Panc1 (cell line): ENCODE measurements around the gene SUDS3. TPM values are rescaled to one million over a fixed set of nuclear protein-coding genes. Genes with fewer than 3 reads are reported as not detected.

Source experiments
- ATAC-seq: fragments of 200-7000 bp; cut with Tn5 transposase; 2 replicates; pipeline ENCODE4 v1.9.1; 2020; ENCODE audit warnings: mild to moderate bottlenecking, moderate library complexity
- BruUV-seq: library from RNA; stranded (reverse); fragments of 400-500 nt; replicated peaks from 2 replicates; lab custom pipeline; 2021; lab: Mats Ljungman, UMichigan
- CTCF ChIA-PET: fragments of 300-600 bp; sonication (Branson Sonifier 250); formaldehyde crosslinking; loops from one replicate; lab custom pipeline; 2022; ENCODE audit warnings: antibody characterized with exemption; lab: Charles Lee
- POLR2A ChIA-PET: fragments of 300-600 bp; sonication (Branson Sonifier 250); formaldehyde crosslinking; loops from one replicate; lab custom pipeline; 2022; ENCODE audit warnings: antibody characterized with exemption; lab: Charles Lee
- DNase-seq: peaks from one replicate; pipeline ENCODE4 v3.0.0-alpha.2; 2010; ENCODE audit warnings: low read depth, low spot score
- H3K27ac ChIP-seq: 2 replicates; pipeline ENCODE4 v1.5.1; 2011; ENCODE audit warnings: mild to moderate bottlenecking, low read length, inconsistent platforms
- H3K27me3 ChIP-seq: fragments of 200-500 bp; sonication (Bioruptor generic); 2 replicates; pipeline ENCODE4 v1.6.0; 2014; ENCODE audit warnings: low read length, inconsistent platforms; ENCODE audit not compliant: control insufficient read depth, insufficient read depth
- H3K36me3 ChIP-seq: fragments of 200-500 bp; sonication (Bioruptor generic); 2 replicates; pipeline ENCODE4 v1.5.1; 2014; ENCODE audit warnings: inconsistent platforms, mild to moderate bottlenecking, low read length, moderate library complexity; ENCODE audit not compliant: control insufficient read depth, insufficient read depth
- H3K4me1 ChIP-seq: 2 replicates; pipeline ENCODE4 v1.5.1; 2011; ENCODE audit warnings: inconsistent platforms, mild to moderate bottlenecking, low read length, moderate library complexity; ENCODE audit not compliant: control insufficient read depth, insufficient read depth
- H3K4me3 ChIP-seq, 2 experiments: 2 replicates each; pipeline ENCODE4 v1.5.1; 2011 to 2012; ENCODE audit warnings: low read depth in 2 of 2, low read length in 2 of 2, mild to moderate bottlenecking in 2 of 2, inconsistent platforms in 1 of 2, moderate library complexity in 1 of 2
- H3K9me3 ChIP-seq: fragments of 200-500 bp; sonication (Bioruptor generic); 2 replicates; pipeline ENCODE4 v1.5.1; 2014; ENCODE audit warnings: low read depth, mild to moderate bottlenecking, inconsistent platforms, low read length, moderate library complexity; ENCODE audit not compliant: control insufficient read depth, insufficient read depth
- CTCF ChIP-seq: fragments of 450-650 bp; IDR thresholded peaks from 2 replicates; pipeline ENCODE4 v1.5.1; 2017; ENCODE audit warnings: mild to moderate bottlenecking
- POLR2AphosphoS5 ChIP-seq: IDR thresholded peaks from 2 replicates; pipeline ENCODE4 v1.6.1; 2012; ENCODE audit warnings: mild to moderate bottlenecking, low read depth, low read length, moderate library complexity
- REST ChIP-seq, 2 experiments: IDR thresholded peaks; 2 replicates each; pipeline ENCODE4 v1.6.1; 2011 to 2012; ENCODE audit warnings: low read depth in 2 of 2, control low read depth in 1 of 2, low read length in 1 of 2, mild to moderate bottlenecking in 1 of 2, moderate library complexity in 1 of 2; ENCODE audit not compliant: insufficient read depth in 1 of 2
- SIN3A ChIP-seq: IDR thresholded peaks from 2 replicates; pipeline ENCODE4 v1.6.1; 2012; ENCODE audit warnings: low read depth, mild to moderate bottlenecking, low read length, moderate library complexity, borderline replicate concordance; ENCODE audit not compliant: insufficient read depth
- TCF7L2 ChIP-seq: IDR thresholded peaks from 2 replicates; pipeline ENCODE4 v1.6.1; 2011; ENCODE audit warnings: mild to moderate bottlenecking, low read depth, low read length, inconsistent platforms
- in situ Hi-C: cut with HindIII; loops from 2 replicates; pipeline ENCODE4 v1.10.0; 2016; ENCODE audit warnings: low sequenced_read_pairs, low pct_unique_long_range_greater_than_20kb
- intact Hi-C: fragments of 100-400 bp; cut with micrococcal nuclease; formaldehyde crosslinking; loops from one replicate; pipeline ENCODE4 v1.10.0; 2022; ENCODE audit not compliant: unreplicated experiment
- total RNA-seq: library from RNA; stranded (reverse); gene quantifications from one replicate; pipeline ENCODE4 v1.2.1, GENCODE V29; 2021; ENCODE audit not compliant: unreplicated experiment

The SUDS3 gene
- total RNA-seq, 1 experiment from 2014 or later, result 37.4 TPM

- intact Hi-C loops (no loop called here), in situ Hi-C loops (no loop called here)
- POLR2A ChIA-PET, result interaction anchor here (0.6 kb wide), 1 partner anchor 119 kb away, joined by 4 read pairs; no protein-coding TSS in a partner anchor
- DNase-seq (no peak), ATAC-seq (no peak)
- peak overlapping the region; percentile 76 to 89 for H3K4me3 ChIP-seq
- BruUV-seq, result no TSS peak
- no peaks in the 10 kb centered on the region for H3K27me3 ChIP-seq
- peaks cover 5% of the 10 kb centered on the region; the same call in 1 of the 2 replicates for H3K4me1 ChIP-seq
- H3K36me3 ChIP-seq, result peaks cover 2% of the 10 kb centered on the region; the same call in 1 of the 2 replicates
- peak overlapping the region; percentile 83 for H3K27ac ChIP-seq
- TF ChIP-seq CTCF, result no peak
- TF ChIP-seq POLR2AphosphoS5, result no peak
- TF ChIP-seq TCF7L2, result no peak
- no peak for TF ChIP-seq SIN3A
- TF ChIP-seq REST (IDR thresholded peaks at IDR 0.05; ENCODE audit: insufficient read depth in 1 of 2, low read depth in 2 of 2, low read length in 1 of 2), result no peak
- CTCF ChIA-PET, result no interaction called here
- H3K9me3 ChIP-seq, result no peaks in the 10 kb centered on the region
Measured at GRCh38 chr12:118370601-118371000, 5.8 kb upstream of the SUDS3 start.

- 0 out of 2 replicates have a peak, but pooled peaks have one; percentile 16 for ATAC-seq
- H3K4me3 ChIP-seq, result peak overlapping the region; percentile 76 to 89
- ChIA-PET CTCF (no interaction called here), POLR2A (no interaction called here)
- DNase-seq, result no peak
- no peaks in the 10 kb centered on the region for H3K9me3 ChIP-seq
- intact Hi-C loops (no loop called here), in situ Hi-C loops (no loop called here)
- peaks cover 3% of the 10 kb centered on the region; the same call in 1 of the 2 replicates for H3K36me3 ChIP-seq
- BruUV-seq, result no TSS peak
- no peaks in the 10 kb centered on the region for H3K27me3 ChIP-seq
- TF ChIP-seq SIN3A, result 0 out of 2 replicates have a peak, but pooled peaks have one; percentile 17
- no peak for TF ChIP-seq TCF7L2
- TF ChIP-seq CTCF, result no peak
- no peak for TF ChIP-seq REST (IDR thresholded peaks at IDR 0.05; ENCODE audit: insufficient read depth in 1 of 2, low read depth in 2 of 2, low read length in 1 of 2)
- peaks cover 5% of the 10 kb centered on the region; the same call in 1 of the 2 replicates for H3K4me1 ChIP-seq
- peak overlapping the region; percentile 83 for H3K27ac ChIP-seq
Measured at GRCh38 chr12:118371321-118372282, 4.8 kb upstream of the SUDS3 start.
